ENCODE measurements around the gene PSORS1C2. TPM values are rescaled to one million over a fixed set of nuclear protein-coding genes. Genes with fewer than 3 reads are reported as not detected.
A peak's percentile ranks its signal among the peaks of the same experiment; 100 is the strongest.

PSORS1C2 gene
- total and polyA plus RNA-seq, 3 donors from 2014 or later: not detected

DNA sequence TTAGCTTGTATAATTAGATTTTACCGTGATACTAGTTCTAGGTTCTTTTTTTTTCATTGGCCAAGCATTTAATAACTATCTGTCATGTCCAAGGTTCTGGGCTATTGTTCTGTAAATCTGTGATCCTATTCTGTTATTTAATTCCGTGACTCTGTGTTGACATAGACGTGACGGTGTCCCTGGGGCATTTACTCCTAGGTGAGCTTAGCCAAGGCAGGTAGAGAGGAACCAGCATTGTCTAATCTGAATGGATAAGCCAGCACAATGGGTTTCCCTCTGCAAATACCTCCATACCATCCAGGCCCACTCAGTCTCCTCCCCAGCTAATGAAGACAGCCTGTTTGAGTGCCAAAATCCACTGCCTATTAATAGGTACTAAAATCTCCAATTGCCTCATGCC, 9.7 kb downstream of the PSORS1C2 start:
- intact Hi-C loops (cut with DNase I; ENCODE audit: low total_unique reads): no loop called here
- no peak for DNase-seq
- Histone ChIP-seq H3K4me1 (no peaks in the 10 kb centered on the region), H3K4me3 (no peak overlapping the region), H3K9me3 (no peaks in the 10 kb centered on the region), H3K27ac (no peak overlapping the region), H3K27me3 (no peaks in the 10 kb centered on the region), H3K36me3 (ENCODE audit: low read depth, missing control alignments) (no peaks in the 10 kb centered on the region)
- TF ChIP-seq, protein P1, sequence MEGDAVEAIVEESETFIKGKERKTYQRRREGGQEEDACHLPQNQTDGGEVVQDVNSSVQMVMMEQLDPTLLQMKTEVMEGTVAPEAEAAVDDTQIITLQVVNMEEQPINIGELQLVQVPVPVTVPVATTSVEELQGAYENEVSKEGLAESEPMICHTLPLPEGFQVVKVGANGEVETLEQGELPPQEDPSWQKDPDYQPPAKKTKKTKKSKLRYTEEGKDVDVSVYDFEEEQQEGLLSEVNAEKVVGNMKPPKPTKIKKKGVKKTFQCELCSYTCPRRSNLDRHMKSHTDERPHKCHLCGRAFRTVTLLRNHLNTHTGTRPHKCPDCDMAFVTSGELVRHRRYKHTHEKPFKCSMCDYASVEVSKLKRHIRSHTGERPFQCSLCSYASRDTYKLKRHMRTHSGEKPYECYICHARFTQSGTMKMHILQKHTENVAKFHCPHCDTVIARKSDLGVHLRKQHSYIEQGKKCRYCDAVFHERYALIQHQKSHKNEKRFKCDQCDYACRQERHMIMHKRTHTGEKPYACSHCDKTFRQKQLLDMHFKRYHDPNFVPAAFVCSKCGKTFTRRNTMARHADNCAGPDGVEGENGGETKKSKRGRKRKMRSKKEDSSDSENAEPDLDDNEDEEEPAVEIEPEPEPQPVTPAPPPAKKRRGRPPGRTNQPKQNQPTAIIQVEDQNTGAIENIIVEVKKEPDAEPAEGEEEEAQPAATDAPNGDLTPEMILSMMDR (IDR thresholded peaks at IDR 0.05): no peak
- no peak for TF ChIP-seq POLR2A (IDR thresholded peaks at IDR 0.05)
- 71 to 84% methylated on average over 4 of the region's 4 CpGs for WGBS, 2 donors

- peak; percentile 86 for DNase-seq
- Histone ChIP-seq H3K4me1 (peaks cover 2% of the 10 kb centered on the region), H3K36me3 (ENCODE audit: low read depth, missing control alignments) (no peaks in the 10 kb centered on the region), H3K27me3 (no peaks in the 10 kb centered on the region), H3K27ac (no peak overlapping the region), H3K9me3 (no peaks in the 10 kb centered on the region), H3K4me3 (no peak overlapping the region)
- 12 to 37% methylated on average over 8 of the region's 8 CpGs for WGBS, 2 donors
- no peak for TF ChIP-seq POLR2A (IDR thresholded peaks at IDR 0.05)
- TF ChIP-seq, protein P1 (IDR thresholded peaks at IDR 0.05): peak; percentile 48 to 77 (median 67)
- intact Hi-C loops (cut with DNase I; ENCODE audit: low total_unique reads): no loop called here
These were observed 10.7 kb downstream of the PSORS1C2 start for GRCh38 chr6:31128093-31128676.

DNA sequence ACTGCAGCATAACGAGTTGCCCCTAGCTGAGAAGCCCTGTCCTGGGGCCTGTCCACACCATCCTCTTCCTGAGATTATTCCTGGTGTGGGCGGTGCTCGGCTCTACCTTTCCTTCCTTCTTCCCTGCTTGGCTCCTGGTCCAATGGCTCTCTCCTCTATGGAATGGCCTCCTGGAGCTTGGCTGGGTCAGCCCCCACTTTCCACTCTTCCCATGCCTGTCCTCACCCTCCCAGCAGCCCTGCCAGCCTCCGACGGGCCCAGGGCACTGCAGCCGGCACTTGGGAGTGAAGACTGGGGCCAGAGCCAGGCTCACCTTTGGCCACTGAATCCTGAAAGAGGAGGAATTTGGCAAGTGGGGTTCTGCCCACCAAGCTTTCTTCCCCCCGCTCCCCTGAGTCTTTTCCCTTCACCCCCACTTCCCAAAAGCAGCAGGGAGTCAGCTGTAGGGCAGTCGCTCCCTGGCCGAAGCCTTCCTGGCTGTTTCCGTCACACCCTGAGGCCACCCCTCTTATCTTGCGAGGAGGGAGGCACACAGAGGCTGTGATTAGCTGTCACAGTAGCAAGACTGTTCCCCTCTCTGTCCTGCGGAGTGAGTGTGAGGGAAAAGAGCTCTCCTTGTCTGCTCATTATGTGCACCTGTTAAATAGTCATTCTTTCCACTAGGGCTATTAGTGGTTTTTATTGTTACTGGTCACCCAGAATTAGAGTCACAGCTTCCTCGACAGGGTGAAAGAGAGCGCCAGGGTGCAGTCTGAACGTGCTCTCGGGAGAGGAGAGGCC, 12.3 kb downstream of the PSORS1C2 start:
- H3K4me3 ChIP-seq: no peak overlapping the region
- no peaks in the 10 kb centered on the region for H3K9me3 ChIP-seq
- H3K27ac ChIP-seq: no peak overlapping the region
- WGBS, 2 donors: 71 to 73% methylated on average over 15 to 16 of the region's 16 CpGs
- H3K27me3 ChIP-seq: no peaks in the 10 kb centered on the region
- peak; percentile 18 for DNase-seq
- no peaks in the 10 kb centered on the region for H3K36me3 ChIP-seq (ENCODE audit: low read depth, missing control alignments)
- H3K4me1 ChIP-seq: peaks cover 11% of the 10 kb centered on the region
- no peak for TF ChIP-seq POLR2A (IDR thresholded peaks at IDR 0.05)
- TF ChIP-seq, protein P1 (IDR thresholded peaks at IDR 0.05): no peak
- intact Hi-C loops (cut with DNase I; ENCODE audit: low total_unique reads): no loop called here

GRCh38 chr6:31125586-31126363, 13.1 kb downstream of the PSORS1C2 start:
- H3K27ac ChIP-seq: no peak overlapping the region
- intact Hi-C loops (cut with DNase I; ENCODE audit: low total_unique reads): no loop called here
- H3K4me3 ChIP-seq: no peak overlapping the region
- peaks cover 11% of the 10 kb centered on the region for H3K4me1 ChIP-seq
- no peak for TF ChIP-seq POLR2A (IDR thresholded peaks at IDR 0.05)
- TF ChIP-seq, protein P1 (IDR thresholded peaks at IDR 0.05): no peak
- WGBS, 2 donors: 78 to 81% methylated on average over 12 of the region's 12 CpGs
- no peaks in the 10 kb centered on the region for H3K27me3 ChIP-seq
- H3K36me3 ChIP-seq (ENCODE audit: low read depth, missing control alignments): no peaks in the 10 kb centered on the region
- no peak for DNase-seq
- no peaks in the 10 kb centered on the region for H3K9me3 ChIP-seq

All from testis (tissue), 3 donors.